ENCODE data around the gene NGLY1.

The NGLY1 gene

DNA sequence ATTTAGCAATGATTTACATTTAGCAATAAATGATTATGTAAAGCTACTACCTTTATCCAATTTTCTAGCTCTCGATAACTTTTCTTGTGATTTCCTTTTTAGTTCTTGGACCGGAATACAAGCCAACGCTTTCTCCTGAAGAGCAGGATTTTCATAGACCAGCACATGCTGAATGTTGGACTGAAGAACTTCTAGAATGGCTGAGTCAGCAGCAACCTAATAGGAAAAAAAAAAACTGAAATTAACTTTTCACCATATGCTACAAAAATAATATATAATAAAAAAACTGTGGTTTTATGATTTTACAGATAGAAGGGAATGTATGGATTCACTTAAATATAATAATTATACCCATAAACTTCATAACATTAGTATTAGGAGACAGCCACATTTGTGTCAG lies 32.2 kb downstream of the NGLY1 start:
- TF ChIP-seq Cebpa-rat (IDR thresholded peaks at IDR 0.05) = no peak
- H3K27ac ChIP-seq = no peak overlapping the region
- no peak overlapping the region for H3K9ac ChIP-seq
- peaks cover 6% of the 10 kb centered on the region; the same call in 1 of the 2 replicates for H3K4me1 ChIP-seq
- peaks cover 5% of the 10 kb centered on the region; the same call in 1 of the 2 replicates for H3K9me3 ChIP-seq
- no peak overlapping the region for H3K4me2 ChIP-seq
- no peaks in the 10 kb centered on the region for H3K27me3 ChIP-seq
- H3K4me3 ChIP-seq = no peak overlapping the region
- peaks cover 93% of the 10 kb centered on the region for H3K36me3 ChIP-seq
- peaks cover 14% of the 10 kb centered on the region; the same call in 1 of the 2 replicates for H4K20me1 ChIP-seq

DNA sequence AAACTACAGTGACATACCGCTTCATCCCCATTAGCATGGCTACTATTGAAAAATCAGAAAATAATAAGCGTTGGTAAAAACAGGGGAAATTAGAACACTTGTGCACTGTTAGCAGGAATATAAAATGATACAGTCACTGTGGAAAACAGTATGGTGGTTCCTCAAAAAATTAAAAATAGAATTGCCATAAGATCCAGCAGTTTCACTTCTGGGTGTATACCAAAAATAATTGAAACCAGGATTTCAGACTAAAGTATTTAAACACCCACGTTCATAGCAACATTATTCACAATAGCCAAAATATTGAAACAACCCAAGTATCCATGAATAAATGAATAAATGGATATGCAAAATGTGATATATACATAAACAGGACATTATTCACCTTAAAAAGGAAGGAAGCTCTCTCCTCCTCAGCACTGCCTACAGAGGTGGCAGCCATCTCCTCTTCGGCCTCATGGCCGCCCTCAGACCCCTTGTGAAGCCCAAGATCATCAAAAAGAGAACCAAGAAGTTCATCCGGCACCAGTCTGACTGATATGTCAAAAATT lies 34.1 kb downstream of the NGLY1 start:
- Histone ChIP-seq H3K9ac (no peak overlapping the region), H4K20me1 (peaks cover under 1% of the 10 kb centered on the region; the same call in 1 of the 2 replicates), H3K27ac (no peak overlapping the region), H3K4me3 (no peak overlapping the region), H3K27me3 (no peaks in the 10 kb centered on the region), H3K9me3 (peaks cover 5% of the 10 kb centered on the region; the same call in 1 of the 2 replicates), H3K4me2 (no peak overlapping the region), H3K36me3 (peaks cover 92% of the 10 kb centered on the region), H3K4me1 (peaks cover 6% of the 10 kb centered on the region; the same call in 1 of the 2 replicates)
- no peak for TF ChIP-seq Cebpa-rat (IDR thresholded peaks at IDR 0.05)

DNA sequence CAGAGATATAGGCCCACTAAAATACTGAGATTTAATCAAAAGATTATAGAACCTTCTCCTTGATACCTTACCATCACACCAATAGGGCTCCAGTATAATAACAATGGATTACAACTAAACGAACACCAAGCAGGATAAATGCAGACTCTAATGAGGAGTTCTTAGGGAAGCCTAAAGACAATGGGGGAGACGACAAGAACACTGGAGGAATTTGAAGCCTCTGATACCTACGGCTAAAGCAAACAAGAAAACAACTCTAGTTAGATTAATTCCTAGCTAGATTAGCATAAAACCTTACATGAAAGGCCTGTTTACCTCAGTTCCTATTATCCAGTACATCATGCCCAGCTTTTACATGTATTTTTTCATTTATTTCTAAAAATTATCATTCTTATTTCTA lies 35.1 kb downstream of the NGLY1 start:
- peaks cover 95% of the 10 kb centered on the region for H3K36me3 ChIP-seq
- peaks cover 5% of the 10 kb centered on the region; the same call in 1 of the 2 replicates for H3K9me3 ChIP-seq
- peaks cover 6% of the 10 kb centered on the region; the same call in 1 of the 2 replicates for H3K4me1 ChIP-seq
- H3K9ac ChIP-seq = no peak overlapping the region
- H3K4me3 ChIP-seq = no peak overlapping the region
- peaks cover 2% of the 10 kb centered on the region; the same call in 1 of the 2 replicates for H4K20me1 ChIP-seq
- TF ChIP-seq Cebpa-rat (IDR thresholded peaks at IDR 0.05) = no peak
- H3K27ac ChIP-seq = no peak overlapping the region
- H3K27me3 ChIP-seq = no peaks in the 10 kb centered on the region
- H3K4me2 ChIP-seq = no peak overlapping the region

DNA sequence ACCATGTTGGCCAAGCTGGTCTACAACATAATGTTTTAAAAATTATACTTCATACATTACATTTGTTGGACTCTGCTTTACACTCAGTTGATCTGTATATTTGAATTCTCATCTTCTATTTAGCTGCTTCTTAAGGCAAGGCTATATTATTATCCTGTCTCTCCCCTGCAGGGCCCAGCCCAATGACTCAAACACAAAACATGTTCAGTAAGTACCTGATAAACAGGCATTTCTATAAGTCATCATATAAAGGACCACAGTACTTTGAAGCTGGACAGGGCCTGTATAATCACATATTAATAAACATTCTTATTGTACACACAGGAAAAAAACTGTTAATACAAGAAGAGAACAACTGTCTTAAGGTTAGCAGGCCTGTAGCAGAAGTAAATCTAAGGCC lies 36.2 kb downstream of the NGLY1 start:
- peaks cover 98% of the 10 kb centered on the region for H3K36me3 ChIP-seq
- no peak overlapping the region for H3K27ac ChIP-seq
- H4K20me1 ChIP-seq = peaks cover 14% of the 10 kb centered on the region; the same call in 1 of the 2 replicates
- no peak for TF ChIP-seq Cebpa-rat (IDR thresholded peaks at IDR 0.05)
- peaks cover 5% of the 10 kb centered on the region; the same call in 1 of the 2 replicates for H3K9me3 ChIP-seq
- no peaks in the 10 kb centered on the region for H3K27me3 ChIP-seq
- H3K4me3 ChIP-seq = no peak overlapping the region
- H3K4me2 ChIP-seq = no peak overlapping the region
- H3K9ac ChIP-seq = no peak overlapping the region
- peaks cover 6% of the 10 kb centered on the region; the same call in 1 of the 2 replicates for H3K4me1 ChIP-seq

DNA sequence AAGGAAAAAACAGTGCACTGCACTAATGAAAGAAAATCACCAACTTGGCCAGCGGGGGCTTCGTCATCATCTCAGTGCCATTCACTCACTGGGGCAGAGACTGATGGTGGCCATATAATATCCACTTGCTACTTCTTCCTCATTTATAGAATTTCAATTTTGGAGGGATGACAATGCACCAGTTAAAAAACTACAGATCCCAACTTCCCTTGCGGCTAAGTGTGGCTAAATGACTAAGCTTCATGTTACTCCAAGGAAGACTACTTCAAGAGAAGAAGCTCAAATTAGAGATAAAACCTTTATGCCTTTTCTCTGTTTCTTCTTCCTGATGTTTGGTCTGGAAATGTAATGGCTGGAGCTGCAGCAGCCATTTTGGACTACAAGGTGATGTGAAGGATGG lies 38.8 kb downstream of the NGLY1 start:
- Histone ChIP-seq H3K27ac (no peak overlapping the region), H3K4me2 (no peak overlapping the region), H3K9me3 (no peaks in the 10 kb centered on the region), H4K20me1 (peaks cover 14% of the 10 kb centered on the region; the same call in 1 of the 2 replicates), H3K27me3 (no peaks in the 10 kb centered on the region), H3K36me3 (peaks cover 92% of the 10 kb centered on the region), H3K4me3 (no peak overlapping the region), H3K9ac (no peak overlapping the region), H3K4me1 (no peaks in the 10 kb centered on the region)
- TF ChIP-seq Cebpa-rat (IDR thresholded peaks at IDR 0.05) = no peak

DNA sequence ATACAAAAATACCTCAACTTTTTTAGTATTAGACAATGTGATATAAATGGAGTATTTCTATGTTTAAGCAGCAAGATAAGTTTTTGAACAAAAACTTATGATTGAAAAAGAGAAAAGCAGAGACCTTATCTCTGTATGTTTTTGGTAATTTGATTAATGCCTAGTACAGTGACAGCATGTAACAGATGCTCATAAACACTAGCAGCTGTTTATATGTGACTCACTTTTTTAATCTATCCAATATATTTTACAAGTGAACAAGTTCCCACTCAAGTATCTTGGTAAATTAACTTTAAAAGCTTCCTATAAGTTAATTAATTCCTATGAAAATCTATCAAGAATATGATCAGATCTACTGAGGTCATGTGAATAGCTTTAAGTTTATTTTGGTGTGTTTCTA lies 55.1 kb downstream of the NGLY1 start:
- H3K4me2 ChIP-seq = no peak overlapping the region
- H3K9me3 ChIP-seq = no peaks in the 10 kb centered on the region
- H3K4me1 ChIP-seq = no peaks in the 10 kb centered on the region
- H3K27me3 ChIP-seq = no peaks in the 10 kb centered on the region
- no peaks in the 10 kb centered on the region for H4K20me1 ChIP-seq
- no peak overlapping the region for H3K9ac ChIP-seq
- no peak for TF ChIP-seq Cebpa-rat (IDR thresholded peaks at IDR 0.05)
- H3K36me3 ChIP-seq = peaks cover 82% of the 10 kb centered on the region
- no peak overlapping the region for H3K4me3 ChIP-seq
- no peak overlapping the region for H3K27ac ChIP-seq

DNA sequence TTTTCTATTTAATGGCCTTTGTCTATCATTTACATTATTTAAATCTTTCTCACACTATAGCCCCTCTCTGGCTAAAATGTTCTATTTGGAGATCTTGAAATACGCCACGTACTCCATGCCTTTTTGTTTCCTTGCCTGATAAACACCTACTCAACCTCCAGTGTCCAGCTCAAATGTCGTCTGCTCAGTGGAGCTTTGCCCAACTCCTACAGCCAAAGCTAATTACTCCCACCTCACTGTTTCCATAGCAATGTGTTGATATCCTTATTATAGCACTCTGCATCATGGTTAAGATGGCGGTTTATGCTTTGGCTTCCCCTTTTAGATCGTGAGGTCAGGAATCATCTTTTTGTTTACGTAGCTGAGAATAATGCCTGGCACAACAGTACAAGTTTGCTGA lies 55.9 kb downstream of the NGLY1 start:
- no peak overlapping the region for H3K4me3 ChIP-seq
- no peaks in the 10 kb centered on the region for H3K9me3 ChIP-seq
- H3K9ac ChIP-seq = no peak overlapping the region
- TF ChIP-seq Cebpa-rat (IDR thresholded peaks at IDR 0.05) = no peak
- H3K4me2 ChIP-seq = no peak overlapping the region
- no peaks in the 10 kb centered on the region for H3K4me1 ChIP-seq
- H3K27ac ChIP-seq = no peak overlapping the region
- no peaks in the 10 kb centered on the region for H4K20me1 ChIP-seq
- no peaks in the 10 kb centered on the region for H3K27me3 ChIP-seq
- peaks cover 79% of the 10 kb centered on the region for H3K36me3 ChIP-seq

DNA sequence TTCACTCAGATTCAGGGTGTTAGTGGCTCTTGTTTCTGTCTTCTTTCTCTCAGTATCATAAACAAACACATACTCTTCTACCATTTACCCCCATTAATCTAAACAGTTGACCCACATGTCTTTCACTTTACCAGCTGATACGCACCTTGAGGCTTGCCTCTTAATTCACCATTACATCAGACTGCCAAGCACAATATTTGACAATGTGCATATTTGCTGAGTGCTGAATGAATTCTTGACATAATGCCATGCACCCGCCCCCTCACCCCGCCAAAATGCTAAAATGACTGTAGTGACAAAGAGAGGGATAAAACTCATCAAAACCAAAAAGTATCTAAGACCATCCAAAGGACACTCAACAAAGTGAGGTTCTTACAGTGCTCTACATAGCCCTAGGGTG lies 57.4 kb downstream of the NGLY1 start:
- Histone ChIP-seq H3K27me3 (no peaks in the 10 kb centered on the region), H3K4me1 (no peaks in the 10 kb centered on the region), H3K4me2 (no peak overlapping the region), H3K27ac (no peak overlapping the region), H4K20me1 (no peaks in the 10 kb centered on the region), H3K36me3 (peaks cover 73% of the 10 kb centered on the region), H3K9ac (no peak overlapping the region), H3K9me3 (no peaks in the 10 kb centered on the region), H3K4me3 (no peak overlapping the region)
- no peak for TF ChIP-seq Cebpa-rat (IDR thresholded peaks at IDR 0.05)

DNA sequence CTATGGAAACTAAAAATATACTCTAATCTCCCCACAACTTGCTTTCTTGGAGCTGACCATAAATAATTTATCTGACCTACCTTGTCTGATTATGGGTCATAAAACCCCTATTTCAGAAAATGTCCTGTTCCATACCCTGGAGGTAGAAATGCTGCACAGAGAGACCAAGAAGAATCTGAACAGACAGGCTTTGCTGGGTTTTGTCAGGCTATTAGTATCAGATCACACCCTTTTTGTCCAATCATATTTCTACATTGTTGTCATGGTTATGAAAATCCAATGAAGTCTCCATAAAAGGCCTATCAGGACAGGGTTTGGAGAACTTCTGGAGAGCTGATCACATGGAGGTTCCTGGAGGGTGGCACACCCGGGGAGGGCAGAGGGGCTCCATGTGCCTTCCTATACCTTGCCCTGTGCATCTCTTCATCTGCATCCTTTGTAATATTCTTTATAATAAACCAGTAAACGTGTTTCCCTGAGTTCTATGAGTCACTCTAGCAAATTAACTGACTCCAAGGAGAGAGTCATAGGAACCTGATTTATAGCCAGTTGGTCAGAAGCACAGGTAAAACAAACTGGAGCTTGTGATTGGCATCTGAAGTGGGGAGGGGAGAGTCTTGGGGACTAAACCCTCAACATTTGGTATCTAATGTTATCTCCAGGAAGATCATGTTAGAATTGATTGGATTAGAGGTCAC lies 58.1 kb downstream of the NGLY1 start:
- Histone ChIP-seq H3K9me3 (no peaks in the 10 kb centered on the region), H3K9ac (no peak overlapping the region), H4K20me1 (no peaks in the 10 kb centered on the region), H3K27ac (no peak overlapping the region), H3K4me1 (no peaks in the 10 kb centered on the region), H3K27me3 (no peaks in the 10 kb centered on the region), H3K4me3 (no peak overlapping the region), H3K4me2 (no peak overlapping the region), H3K36me3 (peaks cover 71% of the 10 kb centered on the region)
- TF ChIP-seq Cebpa-rat (IDR thresholded peaks at IDR 0.05) = no peak

DNA sequence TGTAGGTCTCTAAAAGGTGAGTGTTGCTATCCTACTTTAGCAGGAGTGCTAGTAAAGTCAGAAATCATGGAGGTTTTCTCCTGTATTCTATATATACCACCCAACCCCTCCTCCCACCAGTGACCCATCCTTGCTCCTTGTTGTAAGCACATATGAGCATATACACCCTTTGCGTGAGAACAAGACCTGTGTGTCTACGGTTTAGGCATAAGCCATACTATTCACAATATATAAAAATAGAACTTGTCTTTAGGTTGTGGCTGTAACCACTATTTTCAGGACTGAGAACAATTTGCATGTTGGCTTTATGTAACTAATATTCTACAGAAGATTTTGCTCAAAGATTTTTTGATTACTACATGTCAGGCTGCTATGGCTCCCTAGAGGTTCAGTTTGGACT lies 59.4 kb downstream of the NGLY1 start:
- H3K36me3 ChIP-seq = peaks cover 66% of the 10 kb centered on the region
- TF ChIP-seq Cebpa-rat (IDR thresholded peaks at IDR 0.05) = no peak
- H4K20me1 ChIP-seq = no peaks in the 10 kb centered on the region
- H3K27ac ChIP-seq = no peak overlapping the region
- H3K4me2 ChIP-seq = no peak overlapping the region
- H3K9ac ChIP-seq = no peak overlapping the region
- H3K9me3 ChIP-seq = no peaks in the 10 kb centered on the region
- H3K4me3 ChIP-seq = no peak overlapping the region
- no peaks in the 10 kb centered on the region for H3K4me1 ChIP-seq
- H3K27me3 ChIP-seq = no peaks in the 10 kb centered on the region

Measured in BLaER1 (cell line).